ENCODE data around the gene ZNF678. TPM values are rescaled to one million over a fixed set of nuclear protein-coding genes. Genes with fewer than 3 reads are reported as not detected.

The ZNF678 gene
- total and polyA plus RNA-seq, 8 donors: 1.6 to 8.0 (median 6.0) TPM

- intact Hi-C loops (cut with DNase I): no loop called here
These were observed 9.4 kb downstream of the ZNF678 start for GRCh38 chr1:227572752-227573151.

DNA sequence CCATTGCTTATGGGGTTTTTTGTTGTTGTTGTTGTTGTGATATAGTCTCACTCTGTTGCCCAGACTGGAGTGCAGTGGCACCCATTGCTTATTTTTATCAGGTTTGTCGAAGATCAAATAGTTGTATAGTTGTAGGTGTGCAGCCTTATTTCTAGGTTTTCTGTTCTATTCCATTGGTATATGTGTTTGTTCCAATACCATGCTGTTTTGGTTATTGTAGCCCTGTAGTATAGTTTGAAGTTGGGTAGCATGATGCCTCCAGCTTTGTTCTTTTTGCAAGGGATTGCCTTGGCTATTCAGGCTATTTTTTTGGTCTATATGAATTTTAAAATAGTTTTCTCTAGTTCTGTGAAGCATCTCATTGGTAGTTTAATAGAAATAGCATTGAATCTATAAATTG, 11.6 kb downstream of the ZNF678 start:
- intact Hi-C loops (cut with DNase I): no loop called here
- 96 to 100% methylated on average over 1 of the region's 1 CpG for WGBS, 2 donors

More at GRCh38 chr1:227572752-227573151, 9.4 kb downstream of the ZNF678 start:
- Histone ChIP-seq H3K9me3 (no peaks in the 10 kb centered on the region), H3K27ac (no peak overlapping the region), H3K4me3 (no peak overlapping the region), H3K36me3 (no peaks in the 10 kb centered on the region), H3K27me3 (no peaks in the 10 kb centered on the region), H3K4me1 (no peaks in the 10 kb centered on the region)
- WGBS, 2 donors: 49 to 56% methylated on average over 7 of the region's 7 CpGs
- ATAC-seq (peak in 2 of 4 donors; percentile 35 to 42), DNase-seq (no peak), FAIRE-seq (no peak)
- TF ChIP-seq, protein P1, sequence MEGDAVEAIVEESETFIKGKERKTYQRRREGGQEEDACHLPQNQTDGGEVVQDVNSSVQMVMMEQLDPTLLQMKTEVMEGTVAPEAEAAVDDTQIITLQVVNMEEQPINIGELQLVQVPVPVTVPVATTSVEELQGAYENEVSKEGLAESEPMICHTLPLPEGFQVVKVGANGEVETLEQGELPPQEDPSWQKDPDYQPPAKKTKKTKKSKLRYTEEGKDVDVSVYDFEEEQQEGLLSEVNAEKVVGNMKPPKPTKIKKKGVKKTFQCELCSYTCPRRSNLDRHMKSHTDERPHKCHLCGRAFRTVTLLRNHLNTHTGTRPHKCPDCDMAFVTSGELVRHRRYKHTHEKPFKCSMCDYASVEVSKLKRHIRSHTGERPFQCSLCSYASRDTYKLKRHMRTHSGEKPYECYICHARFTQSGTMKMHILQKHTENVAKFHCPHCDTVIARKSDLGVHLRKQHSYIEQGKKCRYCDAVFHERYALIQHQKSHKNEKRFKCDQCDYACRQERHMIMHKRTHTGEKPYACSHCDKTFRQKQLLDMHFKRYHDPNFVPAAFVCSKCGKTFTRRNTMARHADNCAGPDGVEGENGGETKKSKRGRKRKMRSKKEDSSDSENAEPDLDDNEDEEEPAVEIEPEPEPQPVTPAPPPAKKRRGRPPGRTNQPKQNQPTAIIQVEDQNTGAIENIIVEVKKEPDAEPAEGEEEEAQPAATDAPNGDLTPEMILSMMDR (IDR thresholded peaks at IDR 0.05): no peak

DNA sequence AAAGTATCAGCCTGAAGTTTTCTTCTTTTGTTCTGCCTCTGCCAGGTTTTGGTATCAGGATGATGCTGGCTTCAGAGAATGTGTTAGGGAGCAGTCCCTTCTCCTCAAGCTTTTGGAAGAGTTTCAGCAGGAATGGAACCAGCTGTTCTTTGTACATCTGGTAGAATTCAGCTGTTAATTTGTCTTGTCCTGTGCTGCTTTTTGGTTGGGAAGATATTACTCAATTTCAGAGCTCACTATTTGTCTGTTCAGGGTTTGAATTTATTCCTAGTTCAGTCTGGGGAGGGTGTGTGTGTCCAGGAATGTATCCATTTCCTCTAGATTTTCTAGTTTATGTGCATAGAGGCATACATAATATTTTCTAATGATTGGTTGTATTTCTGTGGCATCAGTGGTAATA, 12.8 kb downstream of the ZNF678 start:
- Histone ChIP-seq H3K4me3 (no peak overlapping the region), H3K4me1 (no peaks in the 10 kb centered on the region), H3K36me3 (no peaks in the 10 kb centered on the region), H3K27me3 (no peaks in the 10 kb centered on the region), H3K9me3 (no peaks in the 10 kb centered on the region), H3K27ac (no peak overlapping the region)
- ATAC-seq (no peak), FAIRE-seq (no peak), DNase-seq (no peak)
- TF ChIP-seq, protein P1 (IDR thresholded peaks at IDR 0.05): no peak
- intact Hi-C loops (cut with DNase I): no loop called here

More for the DNA sequence above, 11.6 kb downstream of the ZNF678 start:
- H3K4me3 ChIP-seq: no peak overlapping the region
- no peaks in the 10 kb centered on the region for H3K27me3 ChIP-seq
- TF ChIP-seq, protein P1 (IDR thresholded peaks at IDR 0.05): no peak
- no peaks in the 10 kb centered on the region for H3K4me1 ChIP-seq
- DNase-seq (no peak), ATAC-seq (no peak), FAIRE-seq (no peak)
- no peak overlapping the region for H3K27ac ChIP-seq
- no peaks in the 10 kb centered on the region for H3K36me3 ChIP-seq
- H3K9me3 ChIP-seq: no peaks in the 10 kb centered on the region

DNA sequence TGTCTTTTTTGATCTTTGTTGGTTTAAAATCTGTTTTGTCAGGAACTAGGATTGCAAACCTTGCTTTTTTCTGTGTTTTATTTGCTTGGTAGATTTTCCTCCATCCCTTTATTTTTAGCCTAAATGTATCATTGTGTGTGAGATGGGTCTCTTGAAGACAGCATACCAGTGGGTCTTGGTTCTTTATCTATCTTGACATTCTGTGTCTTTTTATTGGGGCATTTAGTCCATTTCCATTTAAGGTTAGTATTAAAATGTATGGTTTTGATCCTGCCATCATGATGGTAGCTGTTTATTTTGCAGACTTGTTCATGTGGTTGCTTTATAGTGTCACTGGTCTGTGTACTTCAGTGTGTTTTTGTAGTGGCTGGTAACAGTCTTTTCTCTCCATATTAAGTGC, 14.1 kb downstream of the ZNF678 start:
- Histone ChIP-seq H3K4me1 (no peaks in the 10 kb centered on the region), H3K4me3 (no peak overlapping the region), H3K9me3 (no peaks in the 10 kb centered on the region), H3K27ac (no peak overlapping the region), H3K27me3 (no peaks in the 10 kb centered on the region), H3K36me3 (no peaks in the 10 kb centered on the region)
- intact Hi-C loops (cut with DNase I): no loop called here
- DNase-seq (no peak), FAIRE-seq (no peak), ATAC-seq (no peak)
- TF ChIP-seq, protein P1 (IDR thresholded peaks at IDR 0.05): no peak

GRCh38 chr1:227583354-227583753, 20.0 kb downstream of the ZNF678 start:
- Histone ChIP-seq H3K36me3 (no peaks in the 10 kb centered on the region), H3K27me3 (no peaks in the 10 kb centered on the region), H3K27ac (no peak overlapping the region), H3K4me3 (no peak overlapping the region), H3K4me1 (no peaks in the 10 kb centered on the region), H3K9me3 (no peaks in the 10 kb centered on the region)
- no peak for ATAC-seq
- 94 to 96% methylated on average over 2 of the region's 2 CpGs for WGBS, 2 donors
- no peak for FAIRE-seq
- intact Hi-C loops (cut with DNase I): no loop called here
- TF ChIP-seq, protein P1 (IDR thresholded peaks at IDR 0.05): no peak
- DNase-seq: no peak
